GM12878 (cell line): Measurements from ENCODE around the gene SPDYC. TPM values are rescaled to one million over a fixed set of nuclear protein-coding genes. Genes with fewer than 3 reads are reported as not detected.

Source experiments
- ATAC-seq: fragments of 200-7000 bp; cut with Tn5 transposase; 3 replicates; pipeline ENCODE4 v1.9.1; 2020; ENCODE audit warnings: mild to moderate bottlenecking, moderate library complexity
- BruUV-seq: library from RNA; stranded (reverse); fragments of 400-500 nt; replicated peaks from 2 replicates; lab custom pipeline; 2021; lab: Mats Ljungman, UMichigan
- CTCF ChIA-PET: fragments of 300-600 bp; sonication (Branson Sonifier 250); formaldehyde crosslinking; extraction: SDS; loops from one replicate; lab custom pipeline; 2021; ENCODE audit warnings: inconsistent platforms; lab: Yijun Ruan, JAX
- POLR2A ChIA-PET: fragments of 350-600 bp; formaldehyde crosslinking; extraction: SDS; loops from one replicate; lab custom pipeline; 2021; ENCODE audit warnings: inconsistent platforms; lab: Charles Lee
- RAD21 ChIA-PET: fragments of 300-600 bp; sonication (Branson Sonifier 250); formaldehyde crosslinking; loops from one replicate; lab custom pipeline; 2023; ENCODE audit warnings: antibody characterized with exemption; ENCODE audit not compliant: unreplicated experiment; lab: Charles Lee
- SMC1A ChIA-PET: fragments of 300-600 bp; sonication (Branson Sonifier 250); formaldehyde crosslinking; loops from one replicate; lab custom pipeline; 2023; ENCODE audit not compliant: unreplicated experiment, uncharacterized antibody; lab: Charles Lee
- DNase-seq: peaks from one replicate; pipeline ENCODE4 v3.0.0-alpha.2; 2011; ENCODE audit warnings: low read depth, low spot score
- FAIRE-seq: peaks from 3 replicates; lab custom pipeline; 2011; peaks lifted over from hg19 to GRCh38; lab: Jason Lieb, UNC
- H2AFZ ChIP-seq: 2 replicates; pipeline ENCODE4 v1.6.0; 2011; ENCODE audit warnings: low read depth, low read length, control low read depth; ENCODE audit not compliant: control insufficient read depth
- H3K27ac ChIP-seq: 2 replicates; pipeline ENCODE4 v1.5.1; 2011; ENCODE audit warnings: control low read depth; ENCODE audit not compliant: control insufficient read depth, insufficient read depth
- H3K27me3 ChIP-seq, 2 experiments: replicated peaks in 1 of 2; 2 replicates each; pipeline versions ENCODE4 v1.6.0 to v1.6.1; 2011; ENCODE audit warnings: low read length in 1 of 2; ENCODE audit not compliant: control insufficient read depth in 2 of 2, insufficient read depth in 2 of 2
- H3K36me3 ChIP-seq, 2 experiments: 2 replicates each; pipeline ENCODE4 v1.5.1; 2011; ENCODE audit warnings: low read length in 1 of 2; ENCODE audit not compliant: control insufficient read depth in 2 of 2, insufficient read depth in 2 of 2
- H3K4me1 ChIP-seq: 2 replicates; pipeline ENCODE4 v1.6.1; 2011; ENCODE audit warnings: mild to moderate bottlenecking, low read length, moderate library complexity, mixed read lengths; ENCODE audit not compliant: control insufficient read depth, insufficient read depth
- H3K4me2 ChIP-seq: 2 replicates; pipeline ENCODE4 v1.6.0; 2011; ENCODE audit warnings: control low read depth; ENCODE audit not compliant: control insufficient read depth, insufficient read depth
- H3K4me3 ChIP-seq: fragments of 200-600 bp; sonication (generic); 2 replicates; pipeline ENCODE4 v1.5.1; 2016
- H3K79me2 ChIP-seq: 2 replicates; pipeline ENCODE4 v1.6.0; 2011; ENCODE audit warnings: low read length; ENCODE audit not compliant: control insufficient read depth, insufficient read depth
- H3K9ac ChIP-seq: 2 replicates; pipeline ENCODE4 v1.8.0; 2011; ENCODE audit warnings: low read length, control low read depth, mixed read lengths; ENCODE audit not compliant: control insufficient read depth, insufficient read depth
- H3K9me3 ChIP-seq: replicated peaks from 3 replicates; pipeline ENCODE4 v1.5.1; 2011; ENCODE audit warnings: mild to moderate bottlenecking, low read length; ENCODE audit not compliant: control insufficient read depth, insufficient read depth
- H4K20me1 ChIP-seq: 2 replicates; pipeline ENCODE4 v1.6.0; 2011; ENCODE audit not compliant: control insufficient read depth, insufficient read depth
- BACH1 ChIP-seq: fragments of 450-650 bp; IDR thresholded peaks from 2 replicates; pipeline ENCODE4 v1.6.1; 2017; ENCODE audit warnings: mild to moderate bottlenecking, borderline replicate concordance
- BMI1 ChIP-seq: fragments of 450-650 bp; IDR thresholded peaks from 2 replicates; pipeline ENCODE4 v1.6.1; 2016; ENCODE audit warnings: mild to moderate bottlenecking, moderate library complexity, borderline replicate concordance
- CREB1 ChIP-seq: IDR thresholded peaks from 2 replicates; pipeline ENCODE4 v1.6.1; 2012; ENCODE audit warnings: low read depth, mild to moderate bottlenecking, inconsistent platforms
- HDAC2 ChIP-seq: fragments of 200-600 bp; sonication (generic); IDR thresholded peaks from 2 replicates; pipeline ENCODE4 v1.6.1; 2017
- IRF4 ChIP-seq: IDR thresholded peaks from 2 replicates; pipeline ENCODE4 v1.6.1; 2011; ENCODE audit warnings: low read depth, low read length
- JUNB ChIP-seq: IDR thresholded peaks from 2 replicates; pipeline ENCODE4 v1.6.1; 2016; ENCODE audit warnings: antibody characterized with exemption, mild to moderate bottlenecking
- SMAD5 ChIP-seq: IDR thresholded peaks from 2 replicates; pipeline ENCODE4 v1.6.1; 2016; ENCODE audit warnings: antibody characterized with exemption, low read depth
- SUZ12 ChIP-seq: fragments of 200-600 bp; sonication (generic); IDR thresholded peaks from one replicate; pipeline ENCODE4 v1.6.1; 2018; ENCODE audit warnings: antibody characterized with exemption, mild to moderate bottlenecking; ENCODE audit not compliant: unreplicated experiment
- TCF3 ChIP-seq: IDR thresholded peaks from 2 replicates; pipeline ENCODE4 v1.6.1; 2012; ENCODE audit warnings: low read depth, mild to moderate bottlenecking, low read length, borderline replicate concordance; ENCODE audit not compliant: insufficient read depth
- YY1 ChIP-seq: IDR thresholded peaks from 2 replicates; pipeline ENCODE4 v1.6.1; 2011; ENCODE audit warnings: low read depth, mild to moderate bottlenecking, low read length
- WGBS: methylation state at CpG from one replicate; pipeline ENCODE4 v1.1.6; 2016; ENCODE audit warnings: low lambda C conversion rate; ENCODE audit not compliant: insufficient replicate concordance, insufficient coverage; ENCODE audit errors: missing lambda C conversion rate; 5-methylcytosine and 5-hydroxymethylcytosine counted together
- in situ Hi-C: fragments of 300-500 bp; cut with MboI; formaldehyde crosslinking; loops from 9 replicates; pipeline ENCODE4 v1.14.3; 2018; ENCODE audit warnings: mixed read lengths
- intact Hi-C: fragments of 100-400 bp; cut with micrococcal nuclease; formaldehyde crosslinking; loops from one replicate; pipeline ENCODE4 v1.14.2; 2022; ENCODE audit not compliant: unreplicated experiment
- polyA plus RNA-seq, 11 experiments: library from polyadenylated mRNA; depleted of rRNA in 4 of 11; unstranded in 6 of 11; stranded (reverse) in 5 of 11; fragments of >200 nt; fragmentation: Nextera tagmentation in 4 of 11; fragmentation: Illumina TruSeq in 1 of 11; extraction: Ambion mirVana in 4 of 11; extraction: Trizol in 1 of 11; gene quantifications; 1 replicate in 1 of 11; 2 replicates in 10 of 11; pipeline versions ENCODE4 v1.2.1 to v1.2.3, GENCODE V29; 2011 to 2016; ENCODE audit warnings: inconsistent platforms in 2 of 11, missing spikeins in 2 of 11, low read depth in 1 of 11
- total RNA-seq, 4 experiments: library from RNA; depleted of rRNA in 3 of 4; stranded (reverse); fragments of >200 nt in 3 of 4; fragmentation: Illumina TruSeq in 1 of 4; extraction: Trizol in 1 of 4; gene quantifications; 2 replicates each; pipeline versions ENCODE4 v1.2.1 to v1.2.3, GENCODE V29; 2013 to 2021
- TF ChIP-seq, protein P1 (sequence below): fragments of 450-650 bp; IDR thresholded peaks from 2 replicates; pipeline ENCODE4 v1.6.1; 2017; ENCODE audit warnings: mild to moderate bottlenecking, low read depth, inconsistent platforms; ENCODE audit not compliant: poor library complexity, severe bottlenecking
- TF ChIP-seq, protein P2 (sequence below), 3 experiments: IDR thresholded peaks in 2 of 3; conservative IDR thresholded peaks in 1 of 3; 2 replicates each; pipeline ENCODE4 v1.5.1; 2011; ENCODE audit warnings: low read depth in 3 of 3, low read length in 3 of 3, mild to moderate bottlenecking in 3 of 3, control low read depth in 2 of 3, moderate library complexity in 2 of 3, inconsistent platforms in 1 of 3, mixed read lengths in 1 of 3; ENCODE audit not compliant: control insufficient read depth in 2 of 3, insufficient read depth in 1 of 3; ENCODE audit errors: extremely low read depth in 1 of 3
- TF ChIP-seq, protein P3 (sequence below): fragments of 150-350 bp; IDR thresholded peaks from 2 replicates; pipeline ENCODE4 v1.6.1; 2014; ENCODE audit warnings: mild to moderate bottlenecking, low read depth, low read length
- TF ChIP-seq, protein P4 (sequence below): IDR thresholded peaks from 2 replicates; pipeline ENCODE4 v1.6.1; 2012; ENCODE audit warnings: low read depth, low read length, improper control_type of control experiment

The SPDYC gene
- total and polyA plus RNA-seq, 10 of the 15 experiments (the other 5 are each of a cell fraction or from before 2014, with no cell fraction given), result not detected

DNA sequence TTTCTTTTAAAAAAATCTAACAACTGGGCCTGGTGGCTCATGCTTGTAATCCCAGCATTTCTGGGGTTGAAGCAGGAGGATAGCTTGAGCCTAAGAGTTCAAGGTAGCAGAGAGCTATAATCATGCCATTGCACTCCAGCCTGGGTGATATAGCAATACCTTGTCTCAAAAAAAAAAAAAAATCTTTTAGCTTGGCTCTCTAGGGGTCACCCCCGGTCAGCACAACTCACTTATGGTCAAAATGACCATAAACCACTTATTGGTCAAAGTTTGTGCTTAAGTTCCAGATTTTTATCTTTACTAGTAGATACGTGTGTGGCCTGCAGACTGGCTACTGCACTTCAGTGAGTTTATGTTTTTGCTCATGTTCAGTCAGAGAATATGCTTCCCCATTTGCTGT is 6.3 kb upstream of the SPDYC start:
- FAIRE-seq, result no peak
- 46% methylated on average over 2 of the region's 2 CpGs for WGBS
- BruUV-seq, result no TSS peak

More for the DNA sequence above, 6.3 kb upstream of the SPDYC start:
- POLR2A ChIA-PET, result interaction anchor here (0.7 kb wide), 1 partner anchor 29 kb away, joined by 3 read pairs; no protein-coding TSS in a partner anchor
- Histone ChIP-seq H3K4me3 (no peak overlapping the region), H3K9ac (no peak overlapping the region), H3K9me3 (no peaks in the 10 kb centered on the region), H2AFZ (no peak overlapping the region), H3K79me2 (no peaks in the 10 kb centered on the region), H3K27me3 (no peaks in the 10 kb centered on the region), H3K36me3 (no peaks in the 10 kb centered on the region), H3K4me2 (no peak overlapping the region), H4K20me1 (no peaks in the 10 kb centered on the region), H3K27ac (no peak overlapping the region), H3K4me1 (peaks cover 9% of the 10 kb centered on the region)
- ATAC-seq, result no peak
- in situ Hi-C loops, result no loop called here
- CTCF ChIA-PET, result interaction anchor here (1.0 to 1.2 kb wide), 2 partner anchors 18 to 62 kb away, joined by 3 read pairs; partner anchors contain the start of gene CAPN1
- SMC1A ChIA-PET, result interaction anchor here (0.6 to 1.4 kb wide), 3 partner anchors 10 to 65 kb away, joined by 3 read pairs; no protein-coding TSS in a partner anchor
- DNase-seq, result no peak
- RAD21 ChIA-PET, result no interaction called here
- intact Hi-C loops, result loop anchor here (2.0 kb wide), 1 partner anchor 21 kb away; no protein-coding TSS in a partner anchor
- TF ChIP-seq, protein P1, sequence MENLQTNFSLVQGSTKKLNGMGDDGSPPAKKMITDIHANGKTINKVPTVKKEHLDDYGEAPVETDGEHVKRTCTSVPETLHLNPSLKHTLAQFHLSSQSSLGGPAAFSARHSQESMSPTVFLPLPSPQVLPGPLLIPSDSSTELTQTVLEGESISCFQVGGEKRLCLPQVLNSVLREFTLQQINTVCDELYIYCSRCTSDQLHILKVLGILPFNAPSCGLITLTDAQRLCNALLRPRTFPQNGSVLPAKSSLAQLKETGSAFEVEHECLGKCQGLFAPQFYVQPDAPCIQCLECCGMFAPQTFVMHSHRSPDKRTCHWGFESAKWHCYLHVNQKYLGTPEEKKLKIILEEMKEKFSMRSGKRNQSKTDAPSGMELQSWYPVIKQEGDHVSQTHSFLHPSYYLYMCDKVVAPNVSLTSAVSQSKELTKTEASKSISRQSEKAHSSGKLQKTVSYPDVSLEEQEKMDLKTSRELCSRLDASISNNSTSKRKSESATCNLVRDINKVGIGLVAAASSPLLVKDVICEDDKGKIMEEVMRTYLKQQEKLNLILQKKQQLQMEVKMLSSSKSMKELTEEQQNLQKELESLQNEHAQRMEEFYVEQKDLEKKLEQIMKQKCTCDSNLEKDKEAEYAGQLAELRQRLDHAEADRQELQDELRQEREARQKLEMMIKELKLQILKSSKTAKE, result no peak
- TF ChIP-seq YY1, result no peak
- TF ChIP-seq JUNB, result no peak
- TF ChIP-seq, protein P2, sequence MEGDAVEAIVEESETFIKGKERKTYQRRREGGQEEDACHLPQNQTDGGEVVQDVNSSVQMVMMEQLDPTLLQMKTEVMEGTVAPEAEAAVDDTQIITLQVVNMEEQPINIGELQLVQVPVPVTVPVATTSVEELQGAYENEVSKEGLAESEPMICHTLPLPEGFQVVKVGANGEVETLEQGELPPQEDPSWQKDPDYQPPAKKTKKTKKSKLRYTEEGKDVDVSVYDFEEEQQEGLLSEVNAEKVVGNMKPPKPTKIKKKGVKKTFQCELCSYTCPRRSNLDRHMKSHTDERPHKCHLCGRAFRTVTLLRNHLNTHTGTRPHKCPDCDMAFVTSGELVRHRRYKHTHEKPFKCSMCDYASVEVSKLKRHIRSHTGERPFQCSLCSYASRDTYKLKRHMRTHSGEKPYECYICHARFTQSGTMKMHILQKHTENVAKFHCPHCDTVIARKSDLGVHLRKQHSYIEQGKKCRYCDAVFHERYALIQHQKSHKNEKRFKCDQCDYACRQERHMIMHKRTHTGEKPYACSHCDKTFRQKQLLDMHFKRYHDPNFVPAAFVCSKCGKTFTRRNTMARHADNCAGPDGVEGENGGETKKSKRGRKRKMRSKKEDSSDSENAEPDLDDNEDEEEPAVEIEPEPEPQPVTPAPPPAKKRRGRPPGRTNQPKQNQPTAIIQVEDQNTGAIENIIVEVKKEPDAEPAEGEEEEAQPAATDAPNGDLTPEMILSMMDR (IDR thresholded peaks at IDR 0.05 in 2 of 3, conservative IDR thresholded peaks at IDR 0.05 in 1 of 3; ENCODE audit: control insufficient read depth in 2 of 3, extremely low read depth in 1 of 3, insufficient read depth in 1 of 3, low read depth in 3 of 3, low read length in 3 of 3), result no peak
- no peak for TF ChIP-seq SUZ12
- TF ChIP-seq, protein P3, sequence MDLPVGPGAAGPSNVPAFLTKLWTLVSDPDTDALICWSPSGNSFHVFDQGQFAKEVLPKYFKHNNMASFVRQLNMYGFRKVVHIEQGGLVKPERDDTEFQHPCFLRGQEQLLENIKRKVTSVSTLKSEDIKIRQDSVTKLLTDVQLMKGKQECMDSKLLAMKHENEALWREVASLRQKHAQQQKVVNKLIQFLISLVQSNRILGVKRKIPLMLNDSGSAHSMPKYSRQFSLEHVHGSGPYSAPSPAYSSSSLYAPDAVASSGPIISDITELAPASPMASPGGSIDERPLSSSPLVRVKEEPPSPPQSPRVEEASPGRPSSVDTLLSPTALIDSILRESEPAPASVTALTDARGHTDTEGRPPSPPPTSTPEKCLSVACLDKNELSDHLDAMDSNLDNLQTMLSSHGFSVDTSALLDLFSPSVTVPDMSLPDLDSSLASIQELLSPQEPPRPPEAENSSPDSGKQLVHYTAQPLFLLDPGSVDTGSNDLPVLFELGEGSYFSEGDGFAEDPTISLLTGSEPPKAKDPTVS, result no peak
- no peak for TF ChIP-seq SMAD5
- no peak for TF ChIP-seq BACH1
- no peak for TF ChIP-seq IRF4
- TF ChIP-seq, protein P4, sequence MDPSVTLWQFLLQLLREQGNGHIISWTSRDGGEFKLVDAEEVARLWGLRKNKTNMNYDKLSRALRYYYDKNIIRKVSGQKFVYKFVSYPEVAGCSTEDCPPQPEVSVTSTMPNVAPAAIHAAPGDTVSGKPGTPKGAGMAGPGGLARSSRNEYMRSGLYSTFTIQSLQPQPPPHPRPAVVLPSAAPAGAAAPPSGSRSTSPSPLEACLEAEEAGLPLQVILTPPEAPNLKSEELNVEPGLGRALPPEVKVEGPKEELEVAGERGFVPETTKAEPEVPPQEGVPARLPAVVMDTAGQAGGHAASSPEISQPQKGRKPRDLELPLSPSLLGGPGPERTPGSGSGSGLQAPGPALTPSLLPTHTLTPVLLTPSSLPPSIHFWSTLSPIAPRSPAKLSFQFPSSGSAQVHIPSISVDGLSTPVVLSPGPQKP, result no peak
- TF ChIP-seq BMI1, result no peak
- no peak for TF ChIP-seq CREB1
- no peak for TF ChIP-seq HDAC2
- TF ChIP-seq TCF3, result no peak
- TF ChIP-seq, all 136 proteins: peak for 0
